Measurements from ENCODE around the gene APPL1.

APPL1 gene

DNA sequence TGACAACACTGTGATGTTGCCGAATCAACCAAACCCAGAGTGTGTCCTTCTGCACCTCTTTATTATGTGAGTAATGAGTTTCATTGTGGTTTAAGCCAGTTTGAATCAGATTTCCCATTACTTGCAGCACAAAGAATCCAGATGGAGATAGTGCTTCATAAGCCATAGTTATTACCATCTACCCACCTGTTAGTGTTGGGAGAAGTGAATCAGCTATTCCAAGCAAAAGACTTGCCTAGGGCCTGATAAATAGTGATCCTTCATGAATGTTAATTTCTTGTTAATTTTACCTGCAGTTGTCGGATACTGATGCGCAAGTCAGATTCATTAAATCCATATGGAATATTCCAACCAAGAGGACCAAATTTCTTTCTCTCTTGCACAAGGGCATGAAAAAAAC is 86.7 kb downstream of the APPL1 start:
- CTCF ChIA-PET: no interaction called here
- H3K36me3 ChIP-seq (ENCODE audit: control insufficient read depth in 2 of 2, insufficient read depth in 1 of 2, low read length in 2 of 2): no peaks in the 10 kb centered on the region
- POLR2A ChIA-PET: no interaction called here
- TF ChIP-seq, protein P1, sequence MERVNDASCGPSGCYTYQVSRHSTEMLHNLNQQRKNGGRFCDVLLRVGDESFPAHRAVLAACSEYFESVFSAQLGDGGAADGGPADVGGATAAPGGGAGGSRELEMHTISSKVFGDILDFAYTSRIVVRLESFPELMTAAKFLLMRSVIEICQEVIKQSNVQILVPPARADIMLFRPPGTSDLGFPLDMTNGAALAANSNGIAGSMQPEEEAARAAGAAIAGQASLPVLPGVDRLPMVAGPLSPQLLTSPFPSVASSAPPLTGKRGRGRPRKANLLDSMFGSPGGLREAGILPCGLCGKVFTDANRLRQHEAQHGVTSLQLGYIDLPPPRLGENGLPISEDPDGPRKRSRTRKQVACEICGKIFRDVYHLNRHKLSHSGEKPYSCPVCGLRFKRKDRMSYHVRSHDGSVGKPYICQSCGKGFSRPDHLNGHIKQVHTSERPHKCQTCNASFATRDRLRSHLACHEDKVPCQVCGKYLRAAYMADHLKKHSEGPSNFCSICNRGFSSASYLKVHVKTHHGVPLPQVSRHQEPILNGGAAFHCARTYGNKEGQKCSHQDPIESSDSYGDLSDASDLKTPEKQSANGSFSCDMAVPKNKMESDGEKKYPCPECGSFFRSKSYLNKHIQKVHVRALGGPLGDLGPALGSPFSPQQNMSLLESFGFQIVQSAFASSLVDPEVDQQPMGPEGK (tag by site-specific recombination; IDR thresholded peaks at IDR 0.05): no peak
- no peak for TF ChIP-seq ZNF175 (tag by site-specific recombination; IDR thresholded peaks at IDR 0.05)
- TF ChIP-seq ZNF37A (tag by site-specific recombination; IDR thresholded peaks at IDR 0.05): no peak
- no peak for TF ChIP-seq ZNF473 (tag by site-specific recombination; IDR thresholded peaks at IDR 0.05)
- no peak for TF ChIP-seq KLF7 (tag by site-specific recombination; IDR thresholded peaks at IDR 0.05; ENCODE audit: borderline replicate concordance)
- no peak for TF ChIP-seq ZNF830 (tag by site-specific recombination; IDR thresholded peaks at IDR 0.05; ENCODE audit: low read depth)
- TF ChIP-seq SP2 (tag by site-specific recombination; IDR thresholded peaks at IDR 0.05): no peak
- TF ChIP-seq ZSCAN23 (tag by site-specific recombination; IDR thresholded peaks at IDR 0.05): no peak
- no peak for TF ChIP-seq ZNF239 (tag by site-specific recombination; IDR thresholded peaks at IDR 0.05)
- no peak for TF ChIP-seq SALL2 (tag by site-specific recombination; IDR thresholded peaks at IDR 0.05; ENCODE audit: borderline replicate concordance)
- TF ChIP-seq OSR2 (tag by site-specific recombination; IDR thresholded peaks at IDR 0.05): no peak
- no peak for TF ChIP-seq GLIS1 (tag by site-specific recombination; IDR thresholded peaks at IDR 0.05)
- TF ChIP-seq YY1 (tag by site-specific recombination; IDR thresholded peaks at IDR 0.05): no peak
- TF ChIP-seq, protein P2, sequence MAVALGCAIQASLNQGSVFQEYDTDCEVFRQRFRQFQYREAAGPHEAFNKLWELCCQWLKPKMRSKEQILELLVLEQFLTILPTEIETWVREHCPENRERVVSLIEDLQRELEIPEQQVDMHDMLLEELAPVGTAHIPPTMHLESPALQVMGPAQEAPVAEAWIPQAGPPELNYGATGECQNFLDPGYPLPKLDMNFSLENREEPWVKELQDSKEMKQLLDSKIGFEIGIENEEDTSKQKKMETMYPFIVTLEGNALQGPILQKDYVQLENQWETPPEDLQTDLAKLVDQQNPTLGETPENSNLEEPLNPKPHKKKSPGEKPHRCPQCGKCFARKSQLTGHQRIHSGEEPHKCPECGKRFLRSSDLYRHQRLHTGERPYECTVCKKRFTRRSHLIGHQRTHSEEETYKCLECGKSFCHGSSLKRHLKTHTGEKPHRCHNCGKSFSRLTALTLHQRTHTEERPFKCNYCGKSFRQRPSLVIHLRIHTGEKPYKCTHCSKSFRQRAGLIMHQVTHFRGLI (tag by site-specific recombination; IDR thresholded peaks at IDR 0.05): no peak
- TF ChIP-seq ZNF600 (tag by site-specific recombination; IDR thresholded peaks at IDR 0.05): no peak
- no peak for TF ChIP-seq REPIN1 (tag by site-specific recombination; IDR thresholded peaks at IDR 0.05; ENCODE audit: low read depth)
- no peak overlapping the region for H3K4me3 ChIP-seq (ENCODE audit: low read depth, low read length)
- H3K4me1 ChIP-seq (ENCODE audit: control insufficient read depth, insufficient read depth, low read length): no peaks in the 10 kb centered on the region
- H3K27ac ChIP-seq (ENCODE audit: extremely low read depth, low read depth, low read length): no peak overlapping the region
- no peaks in the 10 kb centered on the region for H3K9me3 ChIP-seq (ENCODE audit: control insufficient read depth, insufficient read depth, low read depth, low read length)
